ENCODE measurements around the gene ARSG.

GRCh38 chr17:68328676-68329075 lies 37.4 kb downstream of the ARSG start:
- TF ChIP-seq CTCF (conservative IDR thresholded peaks at IDR 0.05) (no peak), ZFX (IDR thresholded peaks at IDR 0.05) (no peak)

Measured in C4-2B (cell line).